ENCODE results near the gene SF3A1.

The SF3A1 gene

DNA sequence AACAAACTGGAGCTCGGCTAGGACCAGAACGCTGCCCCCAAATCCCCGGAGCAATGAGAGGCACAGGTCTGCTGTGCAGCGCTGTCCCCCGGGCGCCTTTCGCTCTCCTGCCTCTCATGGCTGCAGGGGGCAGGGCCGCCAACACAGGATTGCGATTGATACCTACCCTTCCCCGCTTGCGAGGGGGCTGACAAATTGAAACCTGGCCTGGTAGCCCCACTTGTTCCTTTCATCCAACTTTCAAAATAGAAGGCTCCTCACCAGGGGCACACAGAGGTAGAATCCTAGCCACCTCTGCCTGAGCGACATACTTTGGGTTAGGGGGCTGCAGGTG, 66.7 kb downstream of the SF3A1 start:
- in situ Hi-C loops (cut with MboI; ENCODE audit: low sequenced_read_pairs), result no loop called here

DNA sequence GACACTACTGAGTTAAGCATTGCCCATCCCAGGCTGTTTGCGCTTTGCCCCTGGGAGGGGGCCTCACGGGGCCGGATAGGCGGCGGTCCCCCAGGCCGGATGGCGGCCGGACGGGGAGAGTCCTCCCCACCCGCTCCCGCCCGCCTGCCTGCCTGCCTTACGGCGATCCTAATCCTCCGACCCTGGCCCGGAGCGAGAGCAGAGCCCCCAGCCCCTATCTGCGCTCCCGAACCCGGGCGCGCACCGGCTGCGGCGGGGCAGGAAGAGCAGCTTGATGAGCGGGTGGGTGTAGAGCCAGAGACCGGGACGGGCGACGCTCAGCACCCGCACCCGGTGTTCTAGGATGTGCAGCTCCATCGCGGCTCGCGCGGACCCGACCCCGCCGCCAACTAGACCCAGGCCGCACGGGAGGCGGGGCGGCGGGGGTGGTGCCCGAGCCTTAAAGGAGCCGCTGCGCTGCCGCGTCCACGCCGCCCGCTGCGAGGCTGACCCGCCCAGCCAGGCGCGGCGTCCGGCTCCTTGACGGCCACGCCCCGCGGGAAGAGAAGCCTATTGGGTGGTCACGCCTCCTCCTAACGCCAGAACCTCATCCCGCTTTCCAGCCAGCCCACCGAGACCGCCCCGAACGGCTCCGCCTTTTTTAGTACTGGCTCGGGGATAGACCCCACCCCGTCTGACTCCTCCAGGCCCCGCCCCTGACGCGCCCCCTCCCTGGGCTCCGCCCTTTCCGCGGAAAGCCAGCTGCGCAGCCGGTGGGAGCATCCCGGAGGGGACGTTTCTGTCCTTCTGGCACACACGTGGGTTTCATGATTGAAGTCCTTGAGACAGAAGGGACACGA, 67.3 kb downstream of the SF3A1 start, which contains the start of gene CASTOR1:
Gene CASTOR1, minus strand, starts transcription at position 365 of the 839 bp plus-strand sequence. Its CDS starts 8 bp downstream, at position 357.
- in situ Hi-C loops (cut with MboI; ENCODE audit: low sequenced_read_pairs), result no loop called here

DNA sequence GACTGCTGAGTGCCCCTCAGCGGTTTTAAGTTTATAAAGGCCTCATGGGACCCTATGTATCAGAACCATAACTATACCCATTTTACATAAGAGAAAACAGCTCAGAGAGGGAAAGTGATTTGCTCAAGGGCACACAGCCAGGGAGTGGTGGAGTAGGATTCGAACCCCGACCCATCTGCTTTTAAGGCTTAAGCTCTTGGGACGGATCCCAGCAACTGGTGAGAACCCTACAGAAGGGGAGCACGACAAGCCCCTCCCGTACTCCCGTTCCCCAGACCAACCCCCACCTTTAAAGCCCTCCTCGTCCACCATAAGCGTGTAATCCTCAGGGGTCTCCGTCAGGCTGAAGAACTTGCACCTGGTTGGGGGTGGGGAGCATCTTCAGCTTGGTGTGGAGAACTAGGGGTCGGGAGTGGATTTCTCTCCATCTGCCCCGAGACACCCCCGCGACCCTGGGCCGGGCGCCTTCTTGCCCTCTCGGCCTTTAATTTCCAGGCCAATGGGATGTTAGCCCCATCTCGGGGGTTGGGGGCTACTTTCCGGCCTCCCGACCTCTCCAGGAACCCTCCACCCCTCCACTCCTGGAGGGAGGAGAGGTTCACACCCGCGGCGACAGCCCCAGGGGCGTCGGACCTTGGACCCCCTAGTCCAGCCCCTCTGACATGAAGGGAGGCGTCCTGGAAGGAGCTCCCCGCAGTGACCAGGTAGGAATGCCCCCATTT, 68.1 kb downstream of the SF3A1 start:
- in situ Hi-C loops (cut with MboI; ENCODE audit: low sequenced_read_pairs), result no loop called here

DNA sequence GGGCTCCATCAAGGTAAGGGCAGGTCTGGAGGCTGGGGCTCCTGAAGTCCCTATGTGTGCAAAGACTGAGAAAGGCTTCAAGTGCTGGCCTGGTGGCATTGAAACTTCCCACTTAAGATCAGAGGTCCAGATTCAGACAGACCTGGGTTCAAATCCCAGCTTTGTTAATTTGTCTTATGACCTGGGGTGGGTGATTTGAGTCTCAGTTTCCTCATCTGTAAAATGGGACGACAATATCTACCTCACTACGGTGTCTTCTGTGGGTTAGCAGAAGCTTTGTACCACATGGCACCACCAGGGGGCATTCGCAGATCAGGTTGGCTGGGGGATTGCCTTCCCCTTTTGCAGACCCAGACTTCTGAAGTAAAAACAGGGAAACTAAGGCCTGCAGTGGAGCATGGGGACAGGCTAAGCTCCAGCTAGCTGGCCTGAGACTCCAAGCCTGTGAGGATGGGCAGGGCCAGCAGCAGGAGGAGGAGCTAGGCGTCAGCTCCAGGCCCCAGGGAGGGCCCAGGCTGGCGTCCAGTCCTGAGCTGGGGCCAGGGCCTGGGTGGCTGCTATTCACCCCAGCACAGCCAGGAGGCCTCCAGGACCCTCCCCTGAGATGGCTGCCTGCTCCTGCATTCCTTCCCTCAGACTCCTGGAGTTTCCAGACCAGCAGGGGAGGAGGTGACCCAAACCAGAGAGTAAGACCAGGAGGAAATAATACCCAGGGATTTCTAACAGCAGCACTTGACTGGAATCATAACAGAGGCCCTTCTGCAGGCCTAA, 68.9 kb downstream of the SF3A1 start:
- in situ Hi-C loops (cut with MboI; ENCODE audit: low sequenced_read_pairs), result no loop called here

DNA sequence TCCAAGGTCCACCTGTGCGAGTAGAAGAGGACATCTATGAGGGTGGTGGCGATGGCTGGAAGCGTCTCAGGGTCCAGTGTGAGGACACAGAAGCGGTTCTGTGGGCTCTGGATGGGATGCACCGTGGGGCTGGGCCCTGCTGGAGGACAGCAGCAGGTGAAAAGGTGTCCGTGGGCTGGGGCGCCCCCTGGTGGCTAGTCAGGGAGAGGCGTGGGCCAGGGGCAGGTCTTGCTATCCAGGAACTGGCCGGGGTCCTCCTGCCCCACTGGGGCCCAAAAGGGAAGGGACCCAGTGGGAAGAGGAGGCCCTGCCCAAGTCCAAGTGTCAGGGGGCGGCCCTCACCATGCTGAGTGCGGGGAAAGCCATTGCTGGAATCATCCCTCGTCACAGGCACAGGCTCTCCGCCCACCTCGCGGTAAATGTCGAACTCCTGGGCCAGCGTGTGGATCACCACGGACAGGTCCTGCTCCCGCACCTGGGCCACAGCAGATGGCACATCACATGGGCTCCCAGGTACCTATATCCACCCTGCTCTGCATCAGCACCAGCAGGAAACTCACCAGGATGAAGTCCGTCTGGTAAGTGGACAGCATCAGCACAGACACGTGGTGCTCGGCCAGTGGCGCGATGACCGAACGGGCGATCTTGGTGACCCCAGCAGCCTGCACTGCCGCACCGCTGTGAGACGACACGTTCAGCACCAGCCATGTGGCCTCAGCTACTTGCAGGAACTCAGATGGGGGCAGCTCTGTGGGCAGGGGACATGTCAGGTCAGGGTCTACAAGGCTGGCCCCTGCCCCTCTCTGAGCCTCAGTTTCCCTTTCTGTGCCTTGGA, 69.7 kb downstream of the SF3A1 start:
- in situ Hi-C loops (cut with MboI; ENCODE audit: low sequenced_read_pairs), result no loop called here

DNA sequence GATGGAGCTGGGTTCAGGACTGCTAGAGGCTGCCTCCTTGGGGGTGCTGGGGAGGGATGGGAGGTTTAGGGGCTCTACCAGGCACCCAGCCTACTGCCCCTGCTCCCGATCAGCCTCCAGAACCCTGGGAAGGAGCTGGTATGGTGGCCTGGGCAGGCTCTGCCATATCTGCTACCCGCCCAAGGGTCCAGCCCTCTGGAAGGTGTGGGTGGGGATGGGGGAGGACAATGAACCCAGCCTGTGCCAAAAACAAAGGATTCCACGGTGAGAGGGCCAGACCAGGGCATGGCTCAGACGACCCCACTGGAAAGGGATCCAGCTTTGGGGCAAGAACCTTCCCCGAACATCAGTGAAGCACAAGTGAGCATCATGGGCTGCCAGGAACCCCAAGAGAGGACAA, 70.4 kb downstream of the SF3A1 start:
- in situ Hi-C loops (cut with MboI; ENCODE audit: low sequenced_read_pairs), result no loop called here

DNA sequence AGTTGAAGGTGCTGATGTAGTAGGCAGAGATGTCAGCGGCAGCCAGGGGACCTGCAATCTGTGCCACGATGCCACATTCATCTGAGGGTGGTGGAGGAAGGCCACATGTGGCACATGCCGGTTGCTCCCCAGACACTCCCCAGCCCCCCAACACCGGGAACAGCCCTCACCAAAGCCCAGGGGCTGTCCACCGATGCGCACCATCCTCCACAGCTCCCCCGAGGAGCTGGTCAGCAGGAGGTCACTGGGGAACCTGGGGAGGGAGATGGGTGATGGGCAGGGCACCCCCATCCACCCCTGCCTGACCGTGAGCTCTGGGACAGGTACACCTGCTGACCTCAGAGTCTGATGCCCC, 70.9 kb downstream of the SF3A1 start:
- in situ Hi-C loops (cut with MboI; ENCODE audit: low sequenced_read_pairs), result no loop called here

DNA sequence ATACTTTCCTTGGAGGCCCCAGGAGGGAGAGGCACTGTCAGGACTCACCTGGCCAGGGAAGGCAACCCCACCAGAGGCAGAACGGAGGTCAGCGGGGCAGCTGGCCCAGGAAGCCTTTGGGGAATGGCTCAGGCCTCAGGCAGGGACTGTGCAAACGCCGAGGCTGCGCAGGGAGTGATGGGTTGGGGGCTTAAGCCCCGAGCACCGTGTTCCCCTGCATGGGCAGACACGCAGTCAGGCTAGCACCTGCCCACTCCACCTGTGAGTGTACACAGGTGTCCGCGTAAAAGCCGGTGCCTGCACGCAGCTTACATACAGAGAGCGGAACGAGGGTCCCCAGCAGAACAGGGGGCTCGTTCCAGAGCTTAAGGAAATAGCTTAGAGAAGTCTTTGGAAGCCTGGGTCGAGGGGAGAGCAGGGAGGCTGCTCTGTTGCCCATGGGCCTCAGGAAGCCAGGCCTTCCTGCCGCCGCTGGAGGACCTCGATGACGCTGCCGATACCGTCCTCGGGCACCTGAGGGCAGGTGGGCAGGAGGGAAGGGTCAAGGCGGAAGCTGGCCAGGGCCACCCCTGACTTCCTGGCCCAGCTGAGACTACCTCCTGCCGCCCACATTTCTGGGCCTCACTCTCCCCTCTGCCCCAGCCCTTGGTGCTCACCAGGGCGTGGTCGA, 71.4 kb downstream of the SF3A1 start:
- in situ Hi-C loops (cut with MboI; ENCODE audit: low sequenced_read_pairs), result no loop called here

DNA sequence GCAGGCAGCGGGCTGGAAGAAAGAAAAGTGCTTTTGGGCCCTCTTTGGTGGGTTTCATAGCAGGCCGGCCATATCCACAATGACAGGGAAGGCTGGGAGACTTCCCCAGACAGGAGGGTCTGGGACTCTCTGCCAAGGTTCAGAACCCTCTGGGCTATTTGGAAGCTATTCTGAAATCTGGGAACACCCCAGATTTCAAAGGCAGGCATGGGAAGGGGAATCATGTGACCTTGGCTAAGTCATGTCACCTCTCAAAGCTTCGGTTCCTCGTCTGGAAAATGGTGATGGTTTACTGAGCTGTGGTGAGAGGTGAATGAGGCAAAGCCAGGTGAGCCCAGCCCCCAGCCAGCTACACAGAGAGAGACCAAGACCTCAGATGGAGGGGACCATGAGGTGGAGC, 72.0 kb downstream of the SF3A1 start:
- in situ Hi-C loops (cut with MboI; ENCODE audit: low sequenced_read_pairs), result no loop called here

DNA sequence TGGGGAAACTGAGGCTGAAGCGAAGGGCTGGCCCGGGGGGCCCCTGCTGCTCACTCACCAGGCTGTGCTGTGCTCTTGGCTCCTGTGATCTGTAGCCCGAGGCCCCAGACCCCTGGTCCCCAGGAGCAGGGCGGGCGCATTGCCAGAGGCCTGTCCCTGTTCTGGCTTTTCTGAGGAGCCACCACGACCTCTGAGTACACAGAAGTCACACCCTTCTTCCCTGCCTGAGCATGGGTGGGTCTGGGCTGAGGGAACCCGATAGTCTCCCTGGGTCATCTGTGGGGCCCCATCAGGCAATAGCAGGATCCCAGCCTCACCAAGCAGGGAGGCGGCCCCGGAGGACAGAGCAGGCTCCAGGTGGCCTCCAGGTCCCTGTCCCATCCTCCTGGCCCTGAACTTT, 72.5 kb downstream of the SF3A1 start:
- in situ Hi-C loops (cut with MboI; ENCODE audit: low sequenced_read_pairs), result no loop called here

DNA sequence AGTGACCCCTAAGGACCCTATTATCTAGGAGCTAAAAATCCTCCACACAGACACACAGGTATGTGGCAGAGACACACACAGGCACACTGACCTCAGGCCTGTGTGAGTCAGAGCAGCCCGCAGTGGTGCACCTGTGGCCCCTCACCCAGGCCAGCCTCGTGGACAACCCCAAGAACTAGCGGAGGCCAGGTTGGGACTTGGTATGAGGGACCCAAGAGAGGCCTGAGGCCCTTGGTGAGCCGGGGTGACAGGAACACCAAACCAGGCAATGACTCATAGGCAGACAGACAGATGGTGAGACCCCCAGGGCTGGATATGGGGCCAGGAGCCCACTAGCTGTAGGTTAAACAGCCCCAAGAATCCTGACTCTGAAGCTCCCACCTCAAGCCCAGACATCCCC, 73.4 kb downstream of the SF3A1 start:
- in situ Hi-C loops (cut with MboI; ENCODE audit: low sequenced_read_pairs), result no loop called here

DNA sequence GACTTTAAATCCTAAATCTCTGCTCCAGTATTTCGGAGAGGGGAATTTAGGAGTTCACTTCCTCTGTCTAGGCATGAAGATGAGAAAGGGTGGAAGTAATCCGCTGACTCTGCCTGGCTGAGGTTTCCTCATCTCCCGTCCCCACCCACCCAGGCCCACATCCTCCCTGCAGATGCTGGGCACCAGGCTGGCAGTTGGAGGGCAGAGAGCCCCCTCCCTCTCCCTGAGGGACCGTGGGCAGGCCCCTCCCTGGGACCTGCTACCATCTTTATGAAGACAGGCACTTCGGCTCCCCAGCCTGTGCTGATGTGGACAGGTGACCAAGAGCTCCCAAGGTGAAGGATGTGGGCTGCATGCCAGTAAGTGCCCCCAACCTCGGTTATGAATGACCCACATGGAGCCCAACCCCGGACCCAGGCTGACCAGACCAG, 74.1 kb downstream of the SF3A1 start:
- in situ Hi-C loops (cut with MboI; ENCODE audit: low sequenced_read_pairs), result no loop called here
